Panc1 (cell line): Measurements from ENCODE around the gene INPP5A. TPM values are rescaled to one million over a fixed set of nuclear protein-coding genes. Genes with fewer than 3 reads are reported as not detected.

Source experiments
- ATAC-seq: fragments of 200-7000 bp; cut with Tn5 transposase; 2 replicates; pipeline ENCODE4 v1.9.1; 2020; ENCODE audit warnings: mild to moderate bottlenecking, moderate library complexity
- BruUV-seq: library from RNA; stranded (reverse); fragments of 400-500 nt; replicated peaks from 2 replicates; lab custom pipeline; 2021; lab: Mats Ljungman, UMichigan
- CTCF ChIA-PET: fragments of 300-600 bp; sonication (Branson Sonifier 250); formaldehyde crosslinking; loops from one replicate; lab custom pipeline; 2022; ENCODE audit warnings: antibody characterized with exemption; lab: Charles Lee
- POLR2A ChIA-PET: fragments of 300-600 bp; sonication (Branson Sonifier 250); formaldehyde crosslinking; loops from one replicate; lab custom pipeline; 2022; ENCODE audit warnings: antibody characterized with exemption; lab: Charles Lee
- DNase-seq: peaks from one replicate; pipeline ENCODE4 v3.0.0-alpha.2; 2010; ENCODE audit warnings: low read depth, low spot score
- H3K27ac ChIP-seq: 2 replicates; pipeline ENCODE4 v1.5.1; 2011; ENCODE audit warnings: mild to moderate bottlenecking, low read length, inconsistent platforms
- H3K27me3 ChIP-seq: fragments of 200-500 bp; sonication (Bioruptor generic); 2 replicates; pipeline ENCODE4 v1.6.0; 2014; ENCODE audit warnings: low read length, inconsistent platforms; ENCODE audit not compliant: control insufficient read depth, insufficient read depth
- H3K36me3 ChIP-seq: fragments of 200-500 bp; sonication (Bioruptor generic); 2 replicates; pipeline ENCODE4 v1.5.1; 2014; ENCODE audit warnings: inconsistent platforms, mild to moderate bottlenecking, low read length, moderate library complexity; ENCODE audit not compliant: control insufficient read depth, insufficient read depth
- H3K4me1 ChIP-seq: 2 replicates; pipeline ENCODE4 v1.5.1; 2011; ENCODE audit warnings: inconsistent platforms, mild to moderate bottlenecking, low read length, moderate library complexity; ENCODE audit not compliant: control insufficient read depth, insufficient read depth
- H3K4me3 ChIP-seq, 2 experiments: 2 replicates each; pipeline ENCODE4 v1.5.1; 2011 to 2012; ENCODE audit warnings: low read depth in 2 of 2, low read length in 2 of 2, mild to moderate bottlenecking in 2 of 2, inconsistent platforms in 1 of 2, moderate library complexity in 1 of 2
- H3K9me3 ChIP-seq: fragments of 200-500 bp; sonication (Bioruptor generic); 2 replicates; pipeline ENCODE4 v1.5.1; 2014; ENCODE audit warnings: low read depth, mild to moderate bottlenecking, inconsistent platforms, low read length, moderate library complexity; ENCODE audit not compliant: control insufficient read depth, insufficient read depth
- CTCF ChIP-seq: fragments of 450-650 bp; IDR thresholded peaks from 2 replicates; pipeline ENCODE4 v1.5.1; 2017; ENCODE audit warnings: mild to moderate bottlenecking
- POLR2AphosphoS5 ChIP-seq: IDR thresholded peaks from 2 replicates; pipeline ENCODE4 v1.6.1; 2012; ENCODE audit warnings: mild to moderate bottlenecking, low read depth, low read length, moderate library complexity
- SIN3A ChIP-seq: IDR thresholded peaks from 2 replicates; pipeline ENCODE4 v1.6.1; 2012; ENCODE audit warnings: low read depth, mild to moderate bottlenecking, low read length, moderate library complexity, borderline replicate concordance; ENCODE audit not compliant: insufficient read depth
- TCF7L2 ChIP-seq: IDR thresholded peaks from 2 replicates; pipeline ENCODE4 v1.6.1; 2011; ENCODE audit warnings: mild to moderate bottlenecking, low read depth, low read length, inconsistent platforms
- in situ Hi-C: cut with HindIII; loops from 2 replicates; pipeline ENCODE4 v1.10.0; 2016; ENCODE audit warnings: low sequenced_read_pairs, low pct_unique_long_range_greater_than_20kb
- intact Hi-C: fragments of 100-400 bp; cut with micrococcal nuclease; formaldehyde crosslinking; loops from one replicate; pipeline ENCODE4 v1.10.0; 2022; ENCODE audit not compliant: unreplicated experiment
- total RNA-seq: library from RNA; stranded (reverse); gene quantifications from one replicate; pipeline ENCODE4 v1.2.1, GENCODE V29; 2021; ENCODE audit not compliant: unreplicated experiment
- TF ChIP-seq, protein P1 (sequence below), 2 experiments: IDR thresholded peaks; 2 replicates each; pipeline ENCODE4 v1.6.1; 2011 to 2012; ENCODE audit warnings: low read depth in 2 of 2, control low read depth in 1 of 2, low read length in 1 of 2, mild to moderate bottlenecking in 1 of 2, moderate library complexity in 1 of 2; ENCODE audit not compliant: insufficient read depth in 1 of 2

INPP5A gene
- total RNA-seq, 1 experiment from 2014 or later = 60.0 TPM

- DNase-seq = no peak
- ATAC-seq = no peak
- ChIA-PET POLR2A (no interaction called here), CTCF (no interaction called here)
- intact Hi-C loops = no loop called here
- TF ChIP-seq CTCF (no peak), TCF7L2 (no peak), POLR2AphosphoS5 (no peak), SIN3A (no peak)
- TF ChIP-seq, protein P1, sequence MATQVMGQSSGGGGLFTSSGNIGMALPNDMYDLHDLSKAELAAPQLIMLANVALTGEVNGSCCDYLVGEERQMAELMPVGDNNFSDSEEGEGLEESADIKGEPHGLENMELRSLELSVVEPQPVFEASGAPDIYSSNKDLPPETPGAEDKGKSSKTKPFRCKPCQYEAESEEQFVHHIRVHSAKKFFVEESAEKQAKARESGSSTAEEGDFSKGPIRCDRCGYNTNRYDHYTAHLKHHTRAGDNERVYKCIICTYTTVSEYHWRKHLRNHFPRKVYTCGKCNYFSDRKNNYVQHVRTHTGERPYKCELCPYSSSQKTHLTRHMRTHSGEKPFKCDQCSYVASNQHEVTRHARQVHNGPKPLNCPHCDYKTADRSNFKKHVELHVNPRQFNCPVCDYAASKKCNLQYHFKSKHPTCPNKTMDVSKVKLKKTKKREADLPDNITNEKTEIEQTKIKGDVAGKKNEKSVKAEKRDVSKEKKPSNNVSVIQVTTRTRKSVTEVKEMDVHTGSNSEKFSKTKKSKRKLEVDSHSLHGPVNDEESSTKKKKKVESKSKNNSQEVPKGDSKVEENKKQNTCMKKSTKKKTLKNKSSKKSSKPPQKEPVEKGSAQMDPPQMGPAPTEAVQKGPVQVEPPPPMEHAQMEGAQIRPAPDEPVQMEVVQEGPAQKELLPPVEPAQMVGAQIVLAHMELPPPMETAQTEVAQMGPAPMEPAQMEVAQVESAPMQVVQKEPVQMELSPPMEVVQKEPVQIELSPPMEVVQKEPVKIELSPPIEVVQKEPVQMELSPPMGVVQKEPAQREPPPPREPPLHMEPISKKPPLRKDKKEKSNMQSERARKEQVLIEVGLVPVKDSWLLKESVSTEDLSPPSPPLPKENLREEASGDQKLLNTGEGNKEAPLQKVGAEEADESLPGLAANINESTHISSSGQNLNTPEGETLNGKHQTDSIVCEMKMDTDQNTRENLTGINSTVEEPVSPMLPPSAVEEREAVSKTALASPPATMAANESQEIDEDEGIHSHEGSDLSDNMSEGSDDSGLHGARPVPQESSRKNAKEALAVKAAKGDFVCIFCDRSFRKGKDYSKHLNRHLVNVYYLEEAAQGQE (IDR thresholded peaks at IDR 0.05; ENCODE audit: insufficient read depth in 1 of 2, low read depth in 2 of 2, low read length in 1 of 2) = no peak
- Histone ChIP-seq H3K4me1 (no peaks in the 10 kb centered on the region), H3K4me3 (no peak overlapping the region), H3K9me3 (peaks cover 4% of the 10 kb centered on the region; the same call in 1 of the 2 replicates), H3K27ac (no peak overlapping the region), H3K27me3 (no peaks in the 10 kb centered on the region), H3K36me3 (no peaks in the 10 kb centered on the region)
- no TSS peak for BruUV-seq
- in situ Hi-C loops = no loop called here
Measured at GRCh38 chr10:132753596-132753995, 216.0 kb downstream of the INPP5A start.

DNA sequence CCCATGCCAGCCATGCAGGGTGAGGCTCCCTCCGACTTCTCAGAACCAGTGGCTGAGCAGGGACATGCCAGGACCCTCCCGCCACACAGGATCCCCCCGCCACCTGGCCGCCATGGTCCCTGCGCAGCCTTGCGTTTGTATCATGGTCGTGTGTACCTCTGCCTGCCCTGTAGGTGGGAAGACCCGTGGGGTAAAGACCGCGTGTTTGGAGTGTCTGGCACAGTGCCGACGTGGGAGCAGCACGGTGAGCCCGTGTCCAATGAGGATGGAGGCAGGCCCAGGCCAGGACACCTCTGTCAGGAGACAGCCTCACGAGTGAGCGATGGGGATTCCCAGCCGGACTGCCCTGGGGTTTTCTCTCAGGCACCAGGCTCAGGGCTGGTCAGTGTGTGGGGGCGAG is 216.5 kb downstream of the INPP5A start:
- TF ChIP-seq, protein P1 (IDR thresholded peaks at IDR 0.05; ENCODE audit: insufficient read depth in 1 of 2, low read depth in 2 of 2, low read length in 1 of 2) = no peak
- TF ChIP-seq CTCF (no peak), TCF7L2 (no peak), SIN3A (no peak), POLR2AphosphoS5 (no peak)
- no peak overlapping the region for H3K27ac ChIP-seq
- H3K4me3 ChIP-seq = no peak overlapping the region
- no peaks in the 10 kb centered on the region for H3K4me1 ChIP-seq
- no TSS peak for BruUV-seq
- ATAC-seq (no peak), DNase-seq (no peak)
- no peaks in the 10 kb centered on the region for H3K27me3 ChIP-seq
- intact Hi-C loops (no loop called here), in situ Hi-C loops (no loop called here)
- no peaks in the 10 kb centered on the region for H3K36me3 ChIP-seq
- CTCF ChIA-PET = no interaction called here
- POLR2A ChIA-PET = no interaction called here
- H3K9me3 ChIP-seq = peaks cover 4% of the 10 kb centered on the region; the same call in 1 of the 2 replicates
